Right ventricle myocardium superior (tissue), 1 donor: ENCODE data around the gene PDE6A. TPM values are rescaled to one million over a fixed set of nuclear protein-coding genes. Genes with fewer than 3 reads are reported as not detected.
"Not testable (repeated sequence)": the region's sequence is repeated elsewhere in the genome, so short reads cannot be mapped to it uniquely, and the experiment has no call there.

Experiments used
- ATAC-seq: fragments of 200-7000 bp; cut with Tn5 transposase; one replicate; pipeline ENCODE4 v1.9.1; 2020; ENCODE audit warnings: mild to moderate bottlenecking; ENCODE audit not compliant: poor library complexity
- DNase-seq: peaks from one replicate; pipeline ENCODE4 v3.0.0-alpha.2; 2020
- intact Hi-C: fragments of 100-400 bp; cut with DNase I; formaldehyde crosslinking; loops from one replicate; pipeline ENCODE4 v1.11.2; 2022
- total RNA-seq: library from RNA; stranded (reverse); fragmentation: NEBNext Ultra II Directional; extraction: Animal tissue kit (Norgen Biotek cat#: 25700); gene quantifications from one replicate; pipeline ENCODE4 v1.2.1, GENCODE V29; 2021
- donor health status: DM: no; HTN: yes; CAD: no; lungs with severe emphysema.

PDE6A gene
- total RNA-seq, 1 donor from 2014 or later, result 0.08 TPM

DNA sequence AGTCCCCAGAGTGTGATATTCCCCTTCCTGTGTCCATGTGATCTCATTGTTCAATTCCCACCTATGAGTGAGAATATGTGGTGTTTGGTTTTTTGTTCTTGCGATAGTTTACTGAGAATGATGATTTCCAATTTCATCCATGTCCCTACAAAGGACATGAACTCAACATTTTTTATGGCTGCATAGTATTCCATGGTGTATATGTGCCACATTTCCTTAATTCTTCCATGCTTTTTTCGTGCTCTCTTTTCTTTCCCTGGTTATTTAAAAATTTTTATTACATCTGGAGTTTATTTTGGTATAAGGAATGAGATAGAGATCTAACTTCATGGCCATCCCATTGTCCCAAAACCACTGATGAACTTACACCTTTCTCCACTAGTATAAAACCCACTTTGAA lies 65.0 kb downstream of the PDE6A start:
- intact Hi-C loops, DNase-seq, ATAC-seq: not testable (repeated sequence)

DNA sequence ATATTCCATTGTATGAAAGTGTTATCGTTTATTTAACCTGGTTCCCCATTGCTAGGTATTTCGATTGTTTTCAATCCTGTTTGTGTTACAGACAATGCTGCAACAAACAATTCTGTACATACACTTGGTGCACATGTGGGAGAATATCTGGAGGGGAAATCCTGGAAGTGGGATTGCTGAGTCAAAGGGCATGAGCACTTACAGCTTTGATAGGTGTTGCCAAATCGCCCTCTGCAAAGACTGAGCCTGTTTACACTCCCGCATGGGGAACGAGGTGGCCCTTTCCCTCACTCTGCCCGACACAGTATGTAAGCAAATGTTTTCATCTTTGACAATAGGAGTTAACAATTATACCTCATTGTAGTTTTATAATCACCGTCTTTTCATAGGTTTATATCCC lies 66.2 kb downstream of the PDE6A start:
- intact Hi-C loops, result no loop called here
- DNase-seq (no peak), ATAC-seq (no peak)

DNA sequence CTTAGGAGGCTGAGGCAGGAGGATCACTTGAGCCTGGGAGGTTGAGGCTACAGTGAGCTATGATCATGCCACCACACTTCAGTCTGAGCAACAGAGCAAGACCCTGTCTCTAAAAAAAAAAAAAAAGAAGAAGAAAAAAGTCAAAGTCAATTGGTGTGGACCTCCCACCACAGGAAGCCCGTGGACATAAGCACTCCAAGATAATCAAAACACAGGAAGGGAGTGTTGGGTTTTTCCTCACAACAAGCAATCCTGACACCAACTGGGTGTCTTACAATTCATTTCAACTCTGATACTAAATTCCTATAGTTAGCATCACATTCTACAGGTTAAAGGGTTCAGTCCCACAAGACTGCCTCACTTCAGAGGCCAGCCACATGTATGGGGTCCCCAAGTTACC lies 70.7 kb downstream of the PDE6A start:
- DNase-seq, result no peak
- intact Hi-C loops, result no loop called here
- no peak for ATAC-seq

DNA sequence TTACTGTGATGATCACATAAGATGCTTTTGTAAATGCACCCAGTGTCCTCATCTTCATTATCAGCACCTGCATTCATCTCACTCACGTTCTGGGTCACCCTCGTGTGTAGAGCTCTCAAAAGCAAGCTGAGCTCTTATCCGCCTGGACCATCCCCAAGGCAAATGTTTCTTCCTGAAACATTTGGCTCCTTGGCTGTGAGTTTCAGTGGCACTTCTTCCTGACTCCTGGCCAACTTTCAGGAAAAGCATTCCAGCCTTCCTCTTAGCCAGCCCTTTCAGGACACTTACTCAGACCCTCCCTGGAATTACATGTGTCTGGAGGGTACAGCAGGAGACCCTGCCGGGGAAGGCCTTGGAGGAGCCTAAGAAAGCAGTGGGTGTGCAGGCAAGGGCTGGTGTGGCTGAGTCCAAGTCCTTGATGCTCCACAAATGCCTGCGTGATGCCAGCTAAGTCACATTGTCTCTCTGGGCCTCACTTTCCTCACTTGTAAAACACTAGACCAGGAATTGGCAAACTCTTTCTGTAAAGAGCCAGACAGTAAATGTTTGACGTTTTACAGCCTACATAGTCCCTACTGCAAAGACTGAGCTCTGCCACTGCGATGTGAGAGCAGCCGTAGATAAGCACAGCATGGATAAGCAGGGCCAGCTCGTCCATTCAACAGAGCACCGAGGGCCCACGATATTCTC lies 72.1 kb downstream of the PDE6A start:
- ATAC-seq (peak; percentile 73), DNase-seq (no peak)
- intact Hi-C loops, result no loop called here

DNA sequence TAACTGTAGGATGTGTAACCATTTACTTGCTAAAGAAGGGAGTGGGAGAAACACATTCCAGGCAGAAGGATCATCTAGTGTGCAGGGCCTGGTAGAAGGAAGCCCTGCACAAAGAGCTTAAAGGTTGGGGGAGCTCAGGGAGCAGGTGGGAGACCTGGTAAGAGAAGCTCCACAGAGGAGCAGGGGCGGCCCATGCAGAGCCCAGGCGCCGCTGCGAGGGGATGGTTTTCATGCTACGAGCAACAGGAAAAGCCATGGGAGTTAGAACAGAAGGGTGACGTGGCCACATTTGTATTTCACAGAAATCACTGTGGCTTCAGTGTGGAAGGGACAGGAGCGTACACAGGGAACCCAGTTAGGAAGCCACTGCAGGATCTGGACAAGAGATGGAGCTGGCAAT lies 73.1 kb downstream of the PDE6A start:
- peak; percentile 10 for ATAC-seq
- no peak for DNase-seq
- intact Hi-C loops, result no loop called here

DNA sequence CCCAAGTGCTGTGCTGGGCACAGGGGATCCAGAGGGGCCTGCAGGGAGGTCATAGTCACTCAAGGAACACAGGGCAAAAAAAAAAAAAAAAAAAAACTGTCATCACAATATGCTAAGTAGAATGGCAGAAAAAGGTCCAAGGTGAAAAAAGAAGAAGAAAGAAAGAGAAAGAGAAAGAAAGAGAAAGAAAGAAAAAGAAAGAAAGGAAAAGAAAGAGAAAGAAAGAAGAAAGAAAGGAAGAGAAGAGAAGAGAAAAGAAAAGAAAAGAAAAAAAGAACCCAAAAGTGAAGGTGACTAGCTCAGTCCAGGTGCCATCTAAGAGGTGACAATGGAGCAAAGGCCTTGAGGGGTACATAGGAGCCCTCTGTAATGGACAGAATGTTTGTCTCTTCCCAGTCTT lies 73.9 kb downstream of the PDE6A start:
- ATAC-seq (no peak), DNase-seq (no peak)
- intact Hi-C loops, result no loop called here

DNA sequence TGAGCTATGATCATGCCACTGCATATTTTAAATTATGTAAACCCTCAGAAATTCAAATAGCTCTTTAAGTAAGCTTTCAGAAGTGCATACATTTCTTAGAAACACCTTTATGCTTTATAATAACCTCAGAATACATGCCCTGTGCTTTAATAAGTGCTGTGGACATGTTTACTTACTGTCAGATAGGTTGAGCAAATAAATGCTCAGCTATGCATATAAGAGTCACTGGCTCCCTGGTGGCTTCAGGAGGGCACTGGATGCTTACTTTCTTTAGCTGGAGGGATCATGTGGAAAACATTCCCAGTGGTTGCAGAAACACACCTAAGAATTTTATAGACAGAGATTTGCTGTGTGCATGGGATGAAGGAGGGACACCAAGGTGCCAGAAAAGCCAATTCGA lies 74.4 kb downstream of the PDE6A start:
- intact Hi-C loops, result no loop called here
- no peak for ATAC-seq
- DNase-seq, result no peak

DNA sequence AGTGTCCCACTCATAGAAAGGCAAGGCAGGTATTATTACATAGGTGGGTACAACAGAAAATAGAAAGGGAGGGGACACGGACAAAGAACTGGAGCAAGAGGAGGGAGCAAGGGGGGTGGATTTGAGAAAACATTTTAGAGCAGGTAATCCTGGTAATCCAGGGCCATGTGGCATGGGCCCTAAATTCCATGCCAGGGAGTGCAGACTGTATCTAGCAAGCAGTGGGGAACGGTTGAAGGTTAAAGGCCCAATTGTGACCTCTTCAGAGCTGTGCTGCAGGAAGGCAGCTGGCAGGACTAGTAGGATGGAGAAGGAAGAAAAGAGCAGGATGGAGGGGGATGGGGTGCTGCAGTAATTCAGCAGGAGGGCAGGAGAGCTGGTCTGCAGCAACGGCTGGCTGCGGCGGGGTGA lies 75.2 kb downstream of the PDE6A start:
- DNase-seq (no peak), ATAC-seq (no peak)
- intact Hi-C loops, result no loop called here

DNA sequence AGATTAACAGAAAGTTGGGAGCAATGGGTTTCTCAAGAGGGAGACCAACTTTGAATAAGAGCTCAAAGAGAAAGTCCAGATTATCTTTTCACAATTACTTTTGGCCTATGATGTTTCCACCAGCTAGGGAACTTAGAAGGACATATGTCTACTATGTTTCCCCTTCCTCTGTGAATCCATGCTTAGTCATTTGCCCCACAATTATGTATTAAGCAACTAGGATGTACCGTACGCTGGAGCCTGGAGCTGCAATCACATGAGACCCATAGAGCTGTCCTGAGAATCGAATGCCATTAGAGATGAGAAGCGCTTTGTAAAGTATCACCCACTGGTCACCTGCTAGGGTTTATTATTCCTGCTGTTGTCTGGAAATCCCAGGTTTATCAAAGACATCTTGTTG lies 78.8 kb downstream of the PDE6A start:
- DNase-seq (no peak), ATAC-seq (no peak)
- intact Hi-C loops, result no loop called here

DNA sequence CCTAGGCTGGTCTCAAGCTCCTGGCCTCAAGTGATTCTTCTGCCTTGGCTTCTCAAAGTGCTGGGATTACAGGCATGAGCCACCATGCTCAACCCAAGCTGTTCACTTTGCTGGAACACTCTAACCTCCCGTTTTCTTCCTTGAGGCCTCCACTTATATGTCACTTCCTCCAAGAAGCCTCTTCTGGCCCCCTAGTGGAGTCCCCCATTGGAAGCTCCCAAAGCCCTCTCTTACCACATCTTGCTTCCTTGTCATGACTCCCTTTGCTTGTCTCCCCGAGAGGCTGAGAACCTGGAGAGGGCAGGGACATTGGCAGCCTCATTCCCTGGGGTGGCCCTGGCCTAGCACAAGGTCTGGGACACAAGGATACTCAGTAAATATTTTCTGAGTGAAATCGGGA lies 80.8 kb downstream of the PDE6A start:
- intact Hi-C loops, result no loop called here

DNA sequence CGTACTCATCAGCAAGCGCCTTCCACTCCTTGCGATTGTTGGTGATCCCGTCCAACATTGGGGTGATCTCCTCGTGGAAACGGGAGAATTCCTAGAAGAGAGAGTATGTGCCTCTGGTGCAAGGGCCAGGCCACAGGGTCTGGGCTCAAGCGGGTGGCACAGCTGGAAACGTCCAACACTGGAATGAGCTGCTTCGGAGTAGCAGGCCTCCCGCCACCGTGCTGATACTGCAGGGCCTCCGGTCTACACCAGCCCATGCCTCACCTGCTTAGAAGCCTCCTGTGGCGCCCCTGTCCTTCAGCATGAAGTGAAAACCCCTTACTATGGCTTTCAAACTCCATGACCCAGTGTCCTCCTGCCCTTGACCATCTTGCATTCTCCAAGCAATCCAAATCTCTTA lies 81.4 kb downstream of the PDE6A start:
- no peak for DNase-seq
- intact Hi-C loops, result no loop called here

More for the DNA sequence above, 80.8 kb downstream of the PDE6A start:
- ATAC-seq (no peak), DNase-seq (no peak)

DNA sequence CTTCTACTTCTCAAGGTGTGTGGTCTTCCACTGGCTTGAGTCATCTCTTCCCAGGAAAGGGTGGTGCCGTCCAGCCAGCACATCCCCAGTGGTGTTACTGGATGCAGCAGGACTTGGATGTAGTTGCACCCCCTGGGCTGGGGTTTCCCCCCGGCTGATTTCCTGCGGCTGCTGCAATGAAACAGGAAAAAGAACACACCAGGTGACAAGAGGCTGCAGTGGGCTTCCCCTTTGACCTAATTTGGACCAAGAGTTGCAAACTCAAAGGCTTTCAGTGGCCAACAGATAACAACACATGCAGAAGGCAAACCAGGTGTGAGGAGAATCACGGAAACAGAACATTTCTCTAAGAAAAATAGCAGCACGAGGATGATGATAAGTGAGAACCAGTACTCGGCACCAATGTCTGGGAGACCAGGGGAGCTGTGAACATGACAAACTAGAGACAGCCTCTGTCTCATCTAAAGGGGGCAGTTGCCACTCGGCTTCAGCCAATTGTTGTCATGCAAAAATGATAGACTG lies 83.7 kb downstream of the PDE6A start:
- DNase-seq, result no peak
- intact Hi-C loops, result no loop called here
- ATAC-seq, result no peak

More for the DNA sequence above, 81.4 kb downstream of the PDE6A start:
- ATAC-seq, result no peak

DNA sequence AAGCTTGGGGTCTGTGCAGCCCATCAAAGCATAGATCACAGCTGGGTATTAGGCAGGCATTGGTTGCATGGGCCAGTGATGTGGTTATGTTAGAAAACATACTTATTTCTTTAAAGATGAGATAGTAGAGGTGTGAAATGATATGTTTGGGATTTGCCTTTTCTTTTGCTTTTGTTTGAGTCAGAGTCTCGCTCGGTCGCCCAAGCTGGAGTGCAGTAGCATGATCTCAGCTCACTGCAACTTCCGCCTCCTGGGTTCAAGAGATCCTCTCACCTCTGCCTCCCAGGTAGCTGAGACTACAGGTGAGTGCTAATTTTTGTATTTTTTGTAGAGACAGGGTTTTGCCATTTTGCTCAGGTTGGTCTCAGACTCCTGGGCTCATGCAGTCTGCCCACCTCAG lies 84.8 kb downstream of the PDE6A start:
- ATAC-seq (no peak), DNase-seq (no peak)
- intact Hi-C loops, result no loop called here

DNA sequence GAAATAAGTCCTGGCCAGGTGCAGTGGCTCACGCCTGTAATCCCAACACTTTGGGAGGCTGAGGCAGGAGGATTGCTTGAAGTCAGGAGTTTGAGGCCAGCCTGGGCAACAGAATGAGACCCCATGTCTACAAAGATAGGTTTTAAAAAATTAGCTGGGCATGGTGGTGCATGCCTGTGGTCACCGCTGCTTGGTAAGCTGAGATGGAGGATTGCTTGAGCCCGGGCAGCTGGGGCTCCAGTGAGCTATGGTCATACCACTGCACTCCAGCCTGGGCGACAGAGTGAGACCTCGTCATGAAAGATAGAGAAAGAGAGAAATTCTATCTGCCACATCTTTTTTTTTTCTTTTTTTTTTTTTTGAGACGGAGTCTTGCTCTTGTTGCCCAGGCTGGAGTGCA lies 86.1 kb downstream of the PDE6A start:
- not testable (repeated sequence) for DNase-seq

DNA sequence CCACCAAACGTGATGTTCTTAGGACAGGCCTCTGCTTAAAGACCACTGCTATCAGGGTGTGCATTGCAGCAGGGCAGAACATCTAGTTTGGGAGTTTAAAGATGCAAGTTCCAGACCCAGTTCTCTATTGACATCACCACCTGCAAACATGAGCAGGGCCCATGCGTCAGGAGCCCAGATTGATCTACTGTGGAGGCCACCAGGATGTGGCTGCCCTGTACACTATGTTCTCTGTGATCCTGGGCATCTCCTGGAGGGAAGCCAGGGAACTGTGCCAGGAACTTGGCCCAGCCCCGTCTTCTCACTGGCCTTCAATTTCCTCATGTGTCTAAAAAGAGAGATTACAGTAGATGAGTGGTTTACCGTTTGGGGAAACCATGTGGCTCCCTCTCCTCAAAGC lies 87.1 kb downstream of the PDE6A start:
- intact Hi-C loops, result no loop called here
- peak; percentile 94 for ATAC-seq
- peak; percentile 90 for DNase-seq

More for the DNA sequence above, 86.1 kb downstream of the PDE6A start:
- intact Hi-C loops, ATAC-seq: not testable (repeated sequence)

DNA sequence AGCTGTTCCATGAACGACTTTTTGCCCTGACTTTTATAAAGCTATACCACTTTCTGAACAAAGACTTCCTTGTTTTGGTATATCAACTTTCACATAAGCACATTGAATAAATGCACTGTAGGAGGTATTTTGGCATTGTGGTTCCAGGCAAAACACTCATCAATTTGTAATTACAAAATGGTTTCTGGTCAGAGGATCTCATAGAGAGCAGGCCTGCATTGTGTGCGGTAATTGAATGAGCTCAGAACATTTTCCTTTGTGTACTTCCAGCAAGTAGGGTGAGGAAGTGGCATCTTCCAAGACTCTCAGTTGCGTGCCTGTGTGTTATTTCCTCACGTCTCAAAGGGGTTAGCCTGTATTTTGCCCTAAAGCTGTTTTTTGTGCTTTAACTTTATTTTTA lies 89.2 kb downstream of the PDE6A start:
- ATAC-seq (no peak), DNase-seq (no peak)
- intact Hi-C loops, result no loop called here

DNA sequence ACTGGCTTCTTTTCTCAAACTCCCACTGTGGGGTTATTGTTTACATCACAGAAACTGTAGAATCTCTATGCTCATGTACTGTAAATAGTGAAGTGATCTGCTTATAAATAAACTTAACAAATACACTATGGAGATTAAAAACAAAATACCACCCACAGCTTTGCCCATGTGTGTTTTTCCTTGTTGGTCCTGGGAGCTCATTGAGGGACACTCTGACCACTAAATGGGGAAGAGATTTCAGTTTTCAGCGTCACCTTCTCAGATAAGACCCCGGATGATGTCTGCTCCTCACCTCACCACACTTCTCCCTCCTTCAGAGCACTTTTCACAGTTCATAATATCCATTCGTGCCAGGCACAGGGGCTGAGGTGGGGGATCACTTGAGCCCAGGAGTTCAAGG lies 89.7 kb downstream of the PDE6A start:
- ATAC-seq (no peak), DNase-seq (no peak)
- intact Hi-C loops, result no loop called here

DNA sequence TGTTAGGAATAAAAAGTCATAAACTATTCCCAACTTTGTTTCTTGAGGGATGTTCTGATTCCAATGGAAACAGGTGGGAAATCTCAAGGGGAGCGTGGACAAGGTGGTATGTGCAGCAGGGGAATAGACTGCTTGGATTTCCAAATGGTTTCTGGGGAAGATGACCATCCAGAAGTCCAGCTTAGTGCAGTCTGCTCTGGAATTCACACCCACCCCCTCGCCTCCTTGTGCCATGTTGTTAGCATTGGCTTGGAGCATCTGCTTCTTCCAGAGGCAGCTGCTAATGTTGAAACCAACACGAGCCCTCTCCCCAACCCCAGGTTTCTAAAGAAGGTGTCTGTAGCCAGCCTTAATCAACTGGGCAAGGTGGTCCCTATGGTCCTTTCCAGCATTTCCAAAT lies 90.9 kb downstream of the PDE6A start:
- no peak for DNase-seq
- no peak for ATAC-seq
- intact Hi-C loops, result no loop called here

DNA sequence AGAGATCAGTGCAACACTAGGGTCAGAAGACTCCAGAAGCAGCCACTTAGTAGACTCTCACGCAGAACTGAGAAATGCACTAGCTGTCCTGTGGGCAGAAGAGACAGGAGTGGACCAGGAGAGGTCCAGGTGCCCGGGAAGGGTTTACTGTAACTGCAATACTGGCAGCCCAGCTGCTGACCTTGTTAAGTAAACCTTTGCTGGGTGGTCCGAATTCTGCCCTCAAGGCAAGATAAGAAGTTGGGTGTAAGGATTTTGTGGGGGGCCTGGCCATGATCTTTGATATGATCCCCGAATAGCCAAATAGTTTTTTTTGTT lies 91.3 kb downstream of the PDE6A start:
- intact Hi-C loops, result no loop called here
- ATAC-seq (peak; percentile 2), DNase-seq (no peak)

DNA sequence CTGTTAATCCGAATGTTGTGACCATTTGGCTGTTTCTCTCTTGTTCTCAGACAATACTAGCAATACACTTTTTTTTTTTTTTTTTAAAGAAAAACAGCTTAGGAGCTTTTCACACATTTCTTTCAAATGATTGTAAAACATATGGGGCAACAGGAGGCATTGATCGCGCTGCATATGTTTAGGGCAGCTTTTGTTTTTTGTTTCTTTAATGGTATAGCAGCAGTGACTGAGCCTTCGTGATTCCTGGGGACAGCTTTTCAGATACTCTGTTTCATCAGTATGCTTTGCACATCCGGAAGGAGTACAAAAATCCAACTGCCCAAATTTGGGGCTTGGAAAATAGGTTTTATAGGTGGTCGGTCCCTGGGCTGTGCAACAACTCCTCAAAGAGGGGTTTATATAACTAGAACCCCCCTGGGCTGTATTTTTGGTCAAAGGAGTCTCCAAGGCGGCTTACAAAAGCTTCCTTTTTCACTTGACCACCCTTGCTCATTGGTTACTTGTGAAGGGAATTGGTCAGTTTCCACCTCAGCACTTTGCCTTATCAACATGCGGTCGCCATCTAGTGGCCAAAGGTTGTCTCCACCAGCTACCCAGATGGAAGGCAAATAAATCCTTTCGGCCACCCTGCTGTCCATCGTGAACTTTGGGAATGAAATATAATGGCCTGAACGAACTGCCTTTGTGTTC lies 91.8 kb downstream of the PDE6A start:
- intact Hi-C loops, result no loop called here
- ATAC-seq, result peak; percentile 58
- DNase-seq, result peak; percentile 80
